BLaER1 (cell line): ENCODE data around the gene OXSM.

Source experiments
- H3K27ac ChIP-seq: shearing (Covaris generic); formaldehyde crosslinking; 2 replicates; pipeline ENCODE4 v1.8.1; 2022
- H3K27me3 ChIP-seq: shearing (Covaris generic); formaldehyde crosslinking; 2 replicates; pipeline ENCODE4 v1.8.1; 2022
- H3K36me3 ChIP-seq: shearing (Covaris generic); formaldehyde crosslinking; 2 replicates; pipeline ENCODE4 v1.8.1; 2022
- H3K4me1 ChIP-seq: shearing (Covaris generic); formaldehyde crosslinking; 2 replicates; pipeline ENCODE4 v1.8.1; 2022
- H3K4me2 ChIP-seq: shearing (Covaris generic); formaldehyde crosslinking; 2 replicates; pipeline ENCODE4 v1.8.1; 2022
- H3K4me3 ChIP-seq: shearing (Covaris generic); formaldehyde crosslinking; 2 replicates; pipeline ENCODE4 v1.8.1; 2022
- H3K9ac ChIP-seq: shearing (Covaris generic); formaldehyde crosslinking; 2 replicates; pipeline ENCODE4 v1.8.1; 2022
- H3K9me3 ChIP-seq: shearing (Covaris generic); formaldehyde crosslinking; 2 replicates; pipeline ENCODE4 v1.8.1; 2022
- H4K20me1 ChIP-seq: shearing (Covaris generic); formaldehyde crosslinking; 2 replicates; pipeline ENCODE4 v1.8.1; 2022
- Cebpa-rat ChIP-seq: shearing (Covaris generic); IDR thresholded peaks from 2 replicates; pipeline ENCODE4 v1.8.1; 2022

Gene OXSM

GRCh38 chr3:25789596-25790556, at the start of gene OXSM:
OXSM (plus strand) TSS chr3:25790090; CDS start chr3:25791021, 931 bp downstream.
- peaks cover 59% of the 10 kb centered on the region for H3K4me1 ChIP-seq
- H3K27ac ChIP-seq, result peak within 1 kb of the TSS; percentile 72

GRCh38 chr3:25744470-25744869, 45.4 kb upstream of the OXSM start:
- no peak overlapping the region for H3K9ac ChIP-seq
- no peak for TF ChIP-seq Cebpa-rat

More at GRCh38 chr3:25789596-25790556, at the start of gene OXSM:
- H3K9ac ChIP-seq, result peak within 1 kb of the TSS; percentile 78
- H3K4me2 ChIP-seq, result peak within 1 kb of the TSS; percentile 78
- peaks cover 21% of the 10 kb centered on the region for H3K36me3 ChIP-seq
- H4K20me1 ChIP-seq, result no peaks in the 10 kb centered on the region
- H3K27me3 ChIP-seq, result no peaks in the 10 kb centered on the region
- H3K9me3 ChIP-seq, result no peaks in the 10 kb centered on the region
- peak within 1 kb of the TSS; percentile 72 for H3K4me3 ChIP-seq
- TF ChIP-seq Cebpa-rat, result no peak

GRCh38 chr3:25747033-25747432, 42.9 kb upstream of the OXSM start:
- Histone ChIP-seq H3K4me1 (peaks cover 6% of the 10 kb centered on the region; the same call in 1 of the 2 replicates), H3K9ac (no peak overlapping the region), H3K36me3 (peaks cover 98% of the 10 kb centered on the region), H3K9me3 (peaks cover 5% of the 10 kb centered on the region; the same call in 1 of the 2 replicates), H3K4me3 (no peak overlapping the region), H4K20me1 (peaks cover 14% of the 10 kb centered on the region; the same call in 1 of the 2 replicates), H3K4me2 (no peak overlapping the region), H3K27ac (no peak overlapping the region), H3K27me3 (no peaks in the 10 kb centered on the region)
- TF ChIP-seq Cebpa-rat, result no peak

More at GRCh38 chr3:25744470-25744869, 45.4 kb upstream of the OXSM start:
- peaks cover 14% of the 10 kb centered on the region; the same call in 1 of the 2 replicates for H4K20me1 ChIP-seq
- H3K36me3 ChIP-seq, result peaks cover 92% of the 10 kb centered on the region
- no peak overlapping the region for H3K4me2 ChIP-seq
- H3K4me1 ChIP-seq, result no peaks in the 10 kb centered on the region
- no peaks in the 10 kb centered on the region for H3K27me3 ChIP-seq
- no peak overlapping the region for H3K4me3 ChIP-seq
- no peaks in the 10 kb centered on the region for H3K9me3 ChIP-seq
- no peak overlapping the region for H3K27ac ChIP-seq

- TF ChIP-seq Cebpa-rat, result no peak
- Histone ChIP-seq H3K4me3 (no peak overlapping the region), H3K27ac (no peak overlapping the region), H3K36me3 (peaks cover 95% of the 10 kb centered on the region), H3K4me1 (peaks cover 6% of the 10 kb centered on the region; the same call in 1 of the 2 replicates), H4K20me1 (peaks cover 2% of the 10 kb centered on the region; the same call in 1 of the 2 replicates), H3K9ac (no peak overlapping the region), H3K9me3 (peaks cover 5% of the 10 kb centered on the region; the same call in 1 of the 2 replicates), H3K27me3 (no peaks in the 10 kb centered on the region), H3K4me2 (no peak overlapping the region)
Observed at GRCh38 chr3:25748189-25748588, 41.7 kb upstream of the OXSM start.

GRCh38 chr3:25749031-25749581, 40.8 kb upstream of the OXSM start:
- Histone ChIP-seq H3K36me3 (peaks cover 92% of the 10 kb centered on the region), H3K27me3 (no peaks in the 10 kb centered on the region), H3K4me3 (no peak overlapping the region), H3K4me1 (peaks cover 6% of the 10 kb centered on the region; the same call in 1 of the 2 replicates), H4K20me1 (peaks cover under 1% of the 10 kb centered on the region; the same call in 1 of the 2 replicates), H3K27ac (no peak overlapping the region), H3K9me3 (peaks cover 5% of the 10 kb centered on the region; the same call in 1 of the 2 replicates), H3K4me2 (no peak overlapping the region), H3K9ac (no peak overlapping the region)
- no peak for TF ChIP-seq Cebpa-rat

GRCh38 chr3:25751048-25751447, 38.8 kb upstream of the OXSM start:
- Histone ChIP-seq H3K4me2 (no peak overlapping the region), H3K27me3 (no peaks in the 10 kb centered on the region), H3K9me3 (peaks cover 5% of the 10 kb centered on the region; the same call in 1 of the 2 replicates), H3K4me3 (no peak overlapping the region), H3K4me1 (peaks cover 6% of the 10 kb centered on the region; the same call in 1 of the 2 replicates), H4K20me1 (peaks cover 14% of the 10 kb centered on the region; the same call in 1 of the 2 replicates), H3K9ac (no peak overlapping the region), H3K36me3 (peaks cover 93% of the 10 kb centered on the region), H3K27ac (no peak overlapping the region)
- TF ChIP-seq Cebpa-rat, result no peak

- Histone ChIP-seq H3K4me1 (peaks cover 6% of the 10 kb centered on the region; the same call in 1 of the 2 replicates), H3K9ac (no peak overlapping the region), H3K36me3 (peaks cover 93% of the 10 kb centered on the region), H3K9me3 (peaks cover 5% of the 10 kb centered on the region; the same call in 1 of the 2 replicates), H4K20me1 (peaks cover 14% of the 10 kb centered on the region; the same call in 1 of the 2 replicates), H3K4me2 (no peak overlapping the region), H3K4me3 (no peak overlapping the region), H3K27ac (no peak overlapping the region), H3K27me3 (no peaks in the 10 kb centered on the region)
- no peak for TF ChIP-seq Cebpa-rat
Observed at GRCh38 chr3:25751725-25752124, 38.2 kb upstream of the OXSM start.

GRCh38 chr3:25768851-25769250, 21.0 kb upstream of the OXSM start:
- H3K36me3 ChIP-seq, result peaks cover 97% of the 10 kb centered on the region
- no peak overlapping the region for H3K4me3 ChIP-seq
- no peak overlapping the region for H3K27ac ChIP-seq
- H3K27me3 ChIP-seq, result no peaks in the 10 kb centered on the region
- no peak overlapping the region for H3K4me2 ChIP-seq
- H4K20me1 ChIP-seq, result peaks cover 50% of the 10 kb centered on the region; the same call in 1 of the 2 replicates
- H3K4me1 ChIP-seq, result no peaks in the 10 kb centered on the region
- no peak for TF ChIP-seq Cebpa-rat
- H3K9ac ChIP-seq, result no peak overlapping the region
- H3K9me3 ChIP-seq, result peaks cover 88% of the 10 kb centered on the region

GRCh38 chr3:25775936-25776335, 14.0 kb upstream of the OXSM start:
- Histone ChIP-seq H3K4me2 (no peak overlapping the region), H3K9me3 (peaks cover 76% of the 10 kb centered on the region), H4K20me1 (peaks cover 21% of the 10 kb centered on the region), H3K36me3 (peaks cover 83% of the 10 kb centered on the region), H3K4me1 (peaks cover 13% of the 10 kb centered on the region), H3K27ac (no peak overlapping the region), H3K9ac (no peak overlapping the region), H3K4me3 (0 out of 2 replicates have a peak overlapping the region, but pooled peaks have one; percentile 34), H3K27me3 (no peaks in the 10 kb centered on the region)
- no peak for TF ChIP-seq Cebpa-rat
